Neural cell (in vitro differentiated cells): ENCODE data around the gene SPTB. TPM values are rescaled to one million over a fixed set of nuclear protein-coding genes. Genes with fewer than 3 reads are reported as not detected.

ENCODE experiments used
- H2AFZ ChIP-seq: fragments of 200-600, 300-800 bp; sonication (generic), shearing (Covaris generic); 2 replicates; pipeline ENCODE4 v1.6.0; 2014; ENCODE audit warnings: low read depth, mild to moderate bottlenecking, antibody characterized with exemption, low read length, moderate library complexity
- H3F3A ChIP-seq: fragments of 200-600 bp; shearing (Covaris generic); 2 replicates; pipeline ENCODE4 v1.6.1; 2016; ENCODE audit warnings: mild to moderate bottlenecking, moderate library complexity, mixed read lengths, antibody characterized with exemption, low read length; ENCODE audit not compliant: insufficient read depth, poor library complexity, severe bottlenecking
- H3K27ac ChIP-seq: fragments of 200-600, 300-800 bp; sonication (generic), shearing (Covaris generic); 2 replicates; pipeline ENCODE4 v1.5.1; 2014; ENCODE audit warnings: mild to moderate bottlenecking, low read length, moderate library complexity
- H3K27me3 ChIP-seq: fragments of 300-800, 200-600 bp; sonication (generic), shearing (Covaris generic); 2 replicates; pipeline ENCODE4 v1.6.0; 2014; ENCODE audit warnings: mild to moderate bottlenecking, low read depth, low read length, moderate library complexity; ENCODE audit not compliant: insufficient read depth
- H3K36me3 ChIP-seq: fragments of 300-800, 200-600 bp; sonication (generic), shearing (Covaris generic); 2 replicates; pipeline ENCODE4 v1.5.1; 2014; ENCODE audit warnings: mild to moderate bottlenecking, antibody characterized with exemption, low read length, moderate library complexity; ENCODE audit not compliant: insufficient read depth
- H3K4me2 ChIP-seq: fragments of 300-800, 200-600 bp; sonication (generic), shearing (Covaris generic); 2 replicates; pipeline ENCODE4 v1.6.0; 2014; ENCODE audit warnings: mild to moderate bottlenecking, low read length
- H3K4me3 ChIP-seq: fragments of 300-800, 200-600 bp; sonication (generic), shearing (Covaris generic); 2 replicates; pipeline ENCODE4 v1.5.1; 2014; ENCODE audit warnings: mild to moderate bottlenecking, low read length, moderate library complexity
- H3K79me2 ChIP-seq: fragments of 200-600 bp; shearing (Covaris generic); replicated peaks from 2 replicates; pipeline ENCODE4 v1.6.0; 2014; ENCODE audit warnings: mild to moderate bottlenecking, low read length, moderate library complexity; ENCODE audit not compliant: insufficient read depth
- H3K9ac ChIP-seq: fragments of 300-800, 200-600 bp; sonication (generic), shearing (Covaris generic); 2 replicates; pipeline ENCODE4 v1.6.1; 2016; ENCODE audit warnings: mild to moderate bottlenecking, low read length, mixed read lengths
- H3K9me2 ChIP-seq: fragments of 200-600 bp; shearing (Covaris generic); 2 replicates; pipeline ENCODE4 v1.6.1; 2016; ENCODE audit warnings: mild to moderate bottlenecking, low read length, mixed read lengths; ENCODE audit not compliant: insufficient read depth
- H3K9me3 ChIP-seq: fragments of 200-600, 300-800 bp; sonication (generic), shearing (Covaris generic); 2 replicates; pipeline ENCODE4 v1.6.1; 2016; ENCODE audit warnings: mild to moderate bottlenecking, mixed run types, low read length, moderate library complexity, mixed read lengths
- H4K20me1 ChIP-seq: fragments of 200-600 bp; shearing (Covaris generic); 2 replicates; pipeline ENCODE4 v1.6.1; 2016; ENCODE audit warnings: mild to moderate bottlenecking, mixed run types; ENCODE audit not compliant: insufficient read depth
- CTCF ChIP-seq: fragments of 450-650 bp; IDR thresholded peaks from 2 replicates; pipeline ENCODE4 v1.5.1; 2014; ENCODE audit warnings: antibody characterized with exemption, mild to moderate bottlenecking, moderate library complexity; ENCODE audit not compliant: poor library complexity, severe bottlenecking
- EP300 ChIP-seq: fragments of 450-650 bp; conservative IDR thresholded peaks from 2 replicates; pipeline ENCODE4 v1.6.1; 2014; ENCODE audit warnings: antibody characterized with exemption, mild to moderate bottlenecking, moderate library complexity; ENCODE audit not compliant: poor library complexity, severe bottlenecking
- EZH2 ChIP-seq: fragments of 200-600, 300-800 bp; shearing (Covaris generic), sonication (generic); IDR thresholded peaks from 2 replicates; pipeline ENCODE4 v1.6.1; 2014; ENCODE audit warnings: antibody characterized with exemption, low read length, borderline replicate concordance, mild to moderate bottlenecking; ENCODE audit not compliant: insufficient read depth, poor library complexity, severe bottlenecking
- MXI1 ChIP-seq: fragments of 450-650 bp; conservative IDR thresholded peaks from 2 replicates; pipeline ENCODE4 v1.6.1; 2014; ENCODE audit warnings: antibody characterized with exemption, mild to moderate bottlenecking; ENCODE audit not compliant: poor library complexity, severe bottlenecking
- POLR2AphosphoS5 ChIP-seq: IDR thresholded peaks from 2 replicates; pipeline ENCODE4 v1.6.1; 2012
- RAD21 ChIP-seq: fragments of 450-650 bp; conservative IDR thresholded peaks from 2 replicates; pipeline ENCODE4 v1.6.1; 2014; ENCODE audit warnings: antibody characterized with exemption, mild to moderate bottlenecking, moderate library complexity
- REST ChIP-seq: IDR thresholded peaks from 2 replicates; pipeline ENCODE4 v1.6.1; 2012; ENCODE audit warnings: borderline replicate concordance
- SMC3 ChIP-seq: fragments of 450-650 bp; conservative IDR thresholded peaks from 2 replicates; pipeline ENCODE4 v1.6.1; 2014; ENCODE audit warnings: antibody characterized with exemption, mild to moderate bottlenecking, moderate library complexity; ENCODE audit not compliant: poor library complexity
- TAF1 ChIP-seq: IDR thresholded peaks from 2 replicates; pipeline ENCODE4 v1.6.1; 2012; ENCODE audit warnings: low read depth
- polyA plus RNA-seq: library from polyadenylated mRNA; depleted of rRNA; stranded (reverse); fragments of >200 nt; gene quantifications from 2 replicates; pipeline ENCODE4 v1.2.3, GENCODE V29; 2014

The SPTB gene
- polyA plus RNA-seq, 1 donor from 2014 or later, result 1.9 TPM

GRCh38 chr14:64782196-64782595 lies 97.5 kb downstream of the SPTB start:
- no peaks in the 10 kb centered on the region for H3K36me3 ChIP-seq
- no peak overlapping the region for H2AFZ ChIP-seq
- H3K9me2 ChIP-seq, result no peaks in the 10 kb centered on the region
- H3K9me3 ChIP-seq, result no peaks in the 10 kb centered on the region
- no peak overlapping the region for H3K9ac ChIP-seq
- no peak overlapping the region for H3K27ac ChIP-seq
- H3K4me2 ChIP-seq, result no peak overlapping the region
- H3K79me2 ChIP-seq, result no peaks in the 10 kb centered on the region
- no peak overlapping the region for H3K4me3 ChIP-seq
- H4K20me1 ChIP-seq, result no peaks in the 10 kb centered on the region
- TF ChIP-seq EP300 (no peak), POLR2AphosphoS5 (no peak), CTCF (no peak), REST (no peak), TAF1 (no peak), EZH2 (no peak), SMC3 (no peak), RAD21 (no peak), MXI1 (no peak)
- H3F3A ChIP-seq, result no peaks in the 10 kb centered on the region
- H3K27me3 ChIP-seq, result no peaks in the 10 kb centered on the region

- Histone ChIP-seq H3K27me3 (no peaks in the 10 kb centered on the region), H3K27ac (no peak overlapping the region), H4K20me1 (no peaks in the 10 kb centered on the region), H3K9ac (no peak overlapping the region), H3K9me3 (no peaks in the 10 kb centered on the region), H2AFZ (no peak overlapping the region), H3K79me2 (no peaks in the 10 kb centered on the region), H3K4me2 (no peak overlapping the region), H3K9me2 (no peaks in the 10 kb centered on the region), H3K4me3 (no peak overlapping the region), H3K36me3 (no peaks in the 10 kb centered on the region), H3F3A (no peaks in the 10 kb centered on the region)
- no peak for TF ChIP-seq CTCF
- TF ChIP-seq EZH2, result no peak
- TF ChIP-seq RAD21, result no peak
- no peak for TF ChIP-seq MXI1
- no peak for TF ChIP-seq REST
- no peak for TF ChIP-seq SMC3
- no peak for TF ChIP-seq POLR2AphosphoS5
- TF ChIP-seq EP300, result no peak
Measured at GRCh38 chr14:64779472-64779871, 100.2 kb downstream of the SPTB start.
